Hepatocyte (in vitro differentiated cells): Measurements from ENCODE around the gene PIK3C2A. TPM values are rescaled to one million over a fixed set of nuclear protein-coding genes. Genes with fewer than 3 reads are reported as not detected.

Experiments
- DNase-seq: peaks from one replicate; pipeline ENCODE4 v3.0.0-alpha.2; 2016; ENCODE audit warnings: low spot score
- H2AFZ ChIP-seq: fragments of 200-600 bp; sonication (generic); 2 replicates; pipeline ENCODE4 v1.6.0; 2016; ENCODE audit warnings: antibody characterized with exemption, mild to moderate bottlenecking
- H3K27ac ChIP-seq: fragments of 200-600 bp; sonication (generic); 2 replicates; pipeline ENCODE4 v1.5.1; 2016; ENCODE audit warnings: mild to moderate bottlenecking
- H3K27me3 ChIP-seq: fragments of 200-600 bp; sonication (generic); 2 replicates; pipeline ENCODE4 v1.6.1; 2016
- H3K36me3 ChIP-seq: fragments of 200-600 bp; sonication (generic); replicated peaks from 2 replicates; pipeline ENCODE4 v1.5.1; 2016; ENCODE audit warnings: low read depth; ENCODE audit not compliant: insufficient read depth
- H3K4me1 ChIP-seq: fragments of 200-600 bp; sonication (generic); 2 replicates; pipeline ENCODE4 v1.5.1; 2016; ENCODE audit warnings: mild to moderate bottlenecking, moderate library complexity; ENCODE audit not compliant: insufficient read depth
- H3K4me2 ChIP-seq: fragments of 200-600 bp; sonication (generic); 2 replicates; pipeline ENCODE4 v1.6.0; 2016
- H3K4me3 ChIP-seq: fragments of 200-600 bp; sonication (generic); 2 replicates; pipeline ENCODE4 v1.5.1; 2016; ENCODE audit warnings: mild to moderate bottlenecking
- H3K79me2 ChIP-seq: fragments of 200-600 bp; sonication (generic); 2 replicates; pipeline ENCODE4 v1.6.0; 2017; ENCODE audit warnings: mild to moderate bottlenecking
- H3K9me2 ChIP-seq: fragments of 200-600 bp; sonication (generic); replicated peaks from 2 replicates; pipeline ENCODE4 v1.6.0; 2017; ENCODE audit warnings: mild to moderate bottlenecking; ENCODE audit not compliant: insufficient read depth
- H3K9me3 ChIP-seq: fragments of 200-600 bp; sonication (generic); 2 replicates; pipeline ENCODE4 v1.5.1; 2016; ENCODE audit warnings: low read depth, mild to moderate bottlenecking
- H4K20me1 ChIP-seq: fragments of 200-600 bp; sonication (generic); 2 replicates; pipeline ENCODE4 v1.6.0; 2016; ENCODE audit warnings: mild to moderate bottlenecking; ENCODE audit not compliant: insufficient read depth, poor library complexity, severe bottlenecking
- CTCF ChIP-seq: fragments of 200-600 bp; sonication (generic); IDR thresholded peaks from 2 replicates; pipeline ENCODE4 v1.5.1; 2016; ENCODE audit warnings: antibody characterized with exemption, mild to moderate bottlenecking; ENCODE audit not compliant: poor library complexity
- EZH2 ChIP-seq: fragments of 200-600 bp; sonication (generic); IDR thresholded peaks from 2 replicates; pipeline ENCODE4 v1.6.1; 2016; ENCODE audit warnings: antibody characterized with exemption, mild to moderate bottlenecking, borderline replicate concordance
- EZH2phosphoT487 ChIP-seq: fragments of 200-600 bp; sonication (generic); IDR thresholded peaks from one replicate; pipeline ENCODE4 v1.6.1; 2018; ENCODE audit warnings: antibody characterized with exemption, mild to moderate bottlenecking, low read depth, moderate library complexity; ENCODE audit not compliant: unreplicated experiment, severe bottlenecking
- WGBS: methylation state at CpG from one replicate; pipeline ENCODE4 v1.1.6; 2016; ENCODE audit warnings: low lambda C conversion rate; ENCODE audit errors: missing lambda C conversion rate; 5-methylcytosine and 5-hydroxymethylcytosine counted together
- polyA plus RNA-seq: library from polyadenylated mRNA; unstranded; fragments of >200 nt; fragmentation: Nextera tagmentation; extraction: Ambion mirVana; gene quantifications from 2 replicates; pipeline ENCODE4 v1.2.1, GENCODE V29; 2016
- total RNA-seq: library from RNA; depleted of rRNA; stranded (reverse); fragments of >200 nt; gene quantifications from 2 replicates; pipeline ENCODE4 v1.2.3, GENCODE V29; 2014

PIK3C2A gene
- total and polyA plus RNA-seq, 2 experiments from 2014 or later: 20.1 to 96.1 TPM

DNA sequence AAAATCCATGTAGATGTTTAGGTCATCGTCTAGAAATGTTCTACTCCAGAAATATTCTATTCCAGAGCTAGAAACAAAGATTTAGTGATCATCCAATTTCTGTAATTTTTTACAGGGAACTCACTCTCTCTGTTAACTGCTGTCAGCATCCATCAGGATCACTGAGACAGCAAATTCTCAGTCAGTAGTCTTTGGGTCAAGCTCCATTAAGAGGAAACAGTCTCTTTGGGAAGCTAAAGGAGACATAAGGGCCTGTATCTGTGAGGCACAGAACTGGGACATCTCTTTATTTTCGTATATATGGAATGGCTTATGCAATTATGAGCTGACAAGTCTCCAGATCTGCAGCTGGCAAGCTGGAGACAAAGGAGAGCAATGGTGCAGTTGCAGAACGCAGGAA, 48.3 kb downstream of the PIK3C2A start:
- TF ChIP-seq EZH2phosphoT487: no peak
- TF ChIP-seq EZH2: no peak
- TF ChIP-seq CTCF: no peak
- no peaks in the 10 kb centered on the region for H3K27me3 ChIP-seq
- H3K27ac ChIP-seq: no peak overlapping the region
- H4K20me1 ChIP-seq: peaks cover 78% of the 10 kb centered on the region
- no peak overlapping the region for H3K4me3 ChIP-seq
- no peaks in the 10 kb centered on the region for H3K9me3 ChIP-seq
- H3K36me3 ChIP-seq: no peaks in the 10 kb centered on the region
- H2AFZ ChIP-seq: no peak overlapping the region
- 84% methylated on average over 3 of the region's 3 CpGs for WGBS
- H3K4me2 ChIP-seq: no peak overlapping the region
- no peaks in the 10 kb centered on the region for H3K9me2 ChIP-seq
- DNase-seq: no peak
- H3K79me2 ChIP-seq: peaks cover 87% of the 10 kb centered on the region
- peaks cover under 1% of the 10 kb centered on the region for H3K4me1 ChIP-seq

Other genes with a start within 250 kb of the PIK3C2A start
- gene PLEKHA7, start 193.6 kb downstream of the PIK3C2A start, total RNA-seq: 25.4 and 35.6 TPM in 2 replicates
- gene PLEKHA7, start 193.6 kb downstream of the PIK3C2A start, polyA plus RNA-seq: 16.7 and 18.2 TPM in 2 replicates
- 1,042 and 1,135 TPM in 2 replicates for gene RPS13, start 130.3 kb downstream of the PIK3C2A start, total RNA-seq
- gene RPS13, start 130.3 kb downstream of the PIK3C2A start, polyA plus RNA-seq: 567 and 644 TPM in 2 replicates
- gene NUCB2, start 68.8 kb upstream of the PIK3C2A start, total RNA-seq: 73.2 and 93.4 TPM in 2 replicates
- gene NUCB2, start 68.8 kb upstream of the PIK3C2A start, polyA plus RNA-seq: 196 and 202 TPM in 2 replicates
- 13.8 and 15.2 TPM in 2 replicates for gene NCR3LG1, start 143.8 kb upstream of the PIK3C2A start, total RNA-seq
- 3.1 and 3.7 TPM in 2 replicates for gene NCR3LG1, start 143.8 kb upstream of the PIK3C2A start, polyA plus RNA-seq
- 2.5 and 10.5 TPM in 2 replicates for gene KCNJ11, start 180.7 kb upstream of the PIK3C2A start, total RNA-seq
- gene KCNJ11, start 180.7 kb upstream of the PIK3C2A start, polyA plus RNA-seq: 0.31 and 1.6 TPM in 2 replicates